Measurements from ENCODE around the gene TMEM40. TPM values are rescaled to one million over a fixed set of nuclear protein-coding genes. Genes with fewer than 3 reads are reported as not detected.

TMEM40 gene
- total and polyA plus RNA-seq, 2 donors: 2.3 to 7.0 TPM

DNA sequence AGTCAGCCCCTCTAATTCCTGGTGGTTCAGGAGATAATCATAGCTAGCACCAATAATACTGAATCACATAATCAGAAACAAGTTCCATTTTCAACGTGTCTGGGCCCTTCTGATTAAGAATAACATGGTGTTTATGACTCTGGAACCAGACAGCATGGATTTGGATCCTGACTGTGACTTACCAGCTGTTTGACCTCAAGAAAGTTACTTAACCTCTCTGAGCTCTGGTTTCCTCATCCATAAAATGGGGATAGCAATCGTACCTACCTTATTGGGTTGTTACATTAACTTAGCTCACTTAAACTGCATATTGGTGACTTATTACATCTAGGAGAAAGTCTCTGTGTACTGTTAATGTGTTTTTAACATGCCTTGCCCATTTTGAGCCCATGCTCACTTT is 10.7 kb upstream of the TMEM40 start:
- H3K27ac ChIP-seq (ENCODE audit: low read depth): no peak overlapping the region
- 78% methylated on average over 2 of the region's 2 CpGs for WGBS
- no peak for DNase-seq (ENCODE audit: extremely low spot score)
- H3K4me3 ChIP-seq (ENCODE audit: low read depth, low read length): no peak overlapping the region
- no peaks in the 10 kb centered on the region for H3K36me3 ChIP-seq (ENCODE audit: insufficient read depth)
- no peaks in the 10 kb centered on the region for H3K4me1 ChIP-seq (ENCODE audit: insufficient read depth)

DNA sequence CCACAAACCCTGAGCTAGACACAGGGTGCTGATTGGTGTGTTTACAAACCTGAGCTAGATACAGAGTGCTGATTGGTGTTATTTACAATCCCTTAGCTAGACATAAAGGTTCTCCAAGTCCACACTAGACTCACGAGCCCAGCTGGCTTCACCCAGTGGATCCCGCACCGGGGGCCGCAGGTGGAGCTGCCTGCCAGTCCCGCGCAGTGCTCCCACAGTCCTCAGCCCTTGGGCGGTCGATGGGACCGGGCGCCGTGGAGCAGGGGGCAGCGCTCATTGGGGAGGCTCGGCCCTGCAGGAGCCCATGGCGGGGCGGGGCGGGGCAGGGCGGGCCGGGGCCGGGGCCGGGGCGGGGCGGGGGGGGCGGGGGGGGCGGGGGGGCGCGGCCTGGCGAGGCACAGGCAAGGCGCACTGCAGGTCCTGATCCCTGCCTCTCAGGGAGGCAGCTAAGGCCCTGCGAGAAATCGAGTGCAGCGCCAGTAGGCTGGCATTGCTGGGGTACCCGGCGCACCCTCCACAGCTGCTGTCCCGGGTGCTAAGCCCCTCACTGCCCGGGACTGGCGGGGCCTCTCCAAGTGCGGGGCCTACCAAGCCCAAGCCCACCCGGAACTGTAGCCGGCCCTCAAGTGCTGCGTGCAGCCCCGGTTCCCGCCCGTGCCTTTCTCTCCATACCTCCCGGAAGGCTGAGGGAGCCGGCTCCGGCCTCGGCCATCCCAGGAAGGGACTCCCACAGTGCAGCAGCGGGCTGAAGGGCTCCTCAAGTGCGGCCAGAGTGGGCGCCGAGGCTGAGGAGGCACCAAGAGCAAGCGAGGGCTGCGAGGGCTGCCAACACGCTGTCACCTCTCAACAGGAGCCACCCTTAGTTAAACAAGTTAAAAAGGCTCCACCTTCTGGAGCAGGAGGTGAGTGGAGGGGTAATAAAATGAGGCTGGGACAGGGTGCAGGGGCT is 9.8 kb upstream of the TMEM40 start:
- WGBS: 84% methylated on average over 52 of the region's 54 CpGs
- no peak for DNase-seq (ENCODE audit: extremely low spot score)
- no peaks in the 10 kb centered on the region for H3K36me3 ChIP-seq (ENCODE audit: insufficient read depth)

DNA sequence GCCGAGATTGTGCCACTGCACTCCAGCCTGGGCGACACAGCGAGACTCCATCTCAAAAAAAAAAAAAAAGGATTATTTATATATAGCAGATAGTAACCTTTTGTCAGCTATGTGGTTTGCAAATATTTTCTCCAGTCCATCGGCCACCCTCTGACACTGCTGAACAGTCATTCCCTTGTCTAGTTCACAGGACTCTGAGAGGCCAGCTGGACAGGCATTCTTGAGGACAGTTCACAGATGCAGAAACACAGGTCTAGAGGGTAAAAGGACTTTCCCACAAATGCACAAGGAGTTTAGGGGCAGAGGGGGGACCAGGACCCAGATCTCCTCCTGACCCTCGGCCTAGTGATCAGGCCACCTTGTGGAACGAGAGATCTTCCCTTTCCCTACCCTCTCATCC is 7.5 kb upstream of the TMEM40 start:
- Histone ChIP-seq H3K4me1 (ENCODE audit: insufficient read depth) (no peaks in the 10 kb centered on the region), H3K4me3 (ENCODE audit: low read depth, low read length) (no peak overlapping the region), H3K27ac (ENCODE audit: low read depth) (no peak overlapping the region), H3K36me3 (ENCODE audit: insufficient read depth) (no peaks in the 10 kb centered on the region)
- no peak for DNase-seq (ENCODE audit: extremely low spot score)
- WGBS: 83% methylated on average over 6 of the region's 6 CpGs

More for the DNA sequence above, 9.8 kb upstream of the TMEM40 start:
- no peak overlapping the region for H3K27ac ChIP-seq (ENCODE audit: low read depth)
- H3K4me1 ChIP-seq (ENCODE audit: insufficient read depth): no peaks in the 10 kb centered on the region
- H3K4me3 ChIP-seq (ENCODE audit: low read depth, low read length): no peak overlapping the region

DNA sequence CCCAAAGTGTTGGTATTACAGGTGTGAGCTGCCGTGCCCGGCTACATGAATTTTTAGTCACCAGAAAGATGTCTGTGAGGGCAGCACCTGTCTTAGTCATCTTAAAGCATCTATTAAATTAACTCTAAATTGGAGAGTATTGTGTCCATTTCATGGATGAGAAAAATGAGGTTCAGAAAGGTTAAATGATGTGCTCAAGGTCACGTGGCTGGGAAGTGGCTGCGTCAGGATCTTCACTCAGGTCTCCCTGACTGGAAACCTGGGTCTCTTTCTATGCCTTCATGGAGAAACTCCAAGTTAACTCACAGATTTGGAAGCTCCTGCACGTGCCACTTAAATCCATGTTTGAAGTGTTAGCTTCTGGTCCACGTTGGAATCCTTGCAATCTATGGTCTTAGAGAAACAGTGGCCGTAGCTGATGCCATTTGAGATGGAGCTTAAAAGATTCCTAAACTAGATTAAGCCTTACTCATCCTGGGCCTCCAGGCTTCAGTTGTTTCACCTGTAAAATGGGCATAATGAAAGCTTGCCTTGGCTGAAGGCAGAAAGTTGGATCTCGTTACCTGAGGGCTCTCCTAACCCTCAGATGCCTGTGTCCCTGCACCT is 5.2 kb upstream of the TMEM40 start:
- no peaks in the 10 kb centered on the region for H3K4me1 ChIP-seq (ENCODE audit: insufficient read depth)
- no peak overlapping the region for H3K4me3 ChIP-seq (ENCODE audit: low read depth, low read length)
- 72% methylated on average over 8 of the region's 8 CpGs for WGBS
- DNase-seq (ENCODE audit: extremely low spot score): no peak
- H3K27ac ChIP-seq (ENCODE audit: low read depth): no peak overlapping the region
- H3K36me3 ChIP-seq (ENCODE audit: insufficient read depth): no peaks in the 10 kb centered on the region

DNA sequence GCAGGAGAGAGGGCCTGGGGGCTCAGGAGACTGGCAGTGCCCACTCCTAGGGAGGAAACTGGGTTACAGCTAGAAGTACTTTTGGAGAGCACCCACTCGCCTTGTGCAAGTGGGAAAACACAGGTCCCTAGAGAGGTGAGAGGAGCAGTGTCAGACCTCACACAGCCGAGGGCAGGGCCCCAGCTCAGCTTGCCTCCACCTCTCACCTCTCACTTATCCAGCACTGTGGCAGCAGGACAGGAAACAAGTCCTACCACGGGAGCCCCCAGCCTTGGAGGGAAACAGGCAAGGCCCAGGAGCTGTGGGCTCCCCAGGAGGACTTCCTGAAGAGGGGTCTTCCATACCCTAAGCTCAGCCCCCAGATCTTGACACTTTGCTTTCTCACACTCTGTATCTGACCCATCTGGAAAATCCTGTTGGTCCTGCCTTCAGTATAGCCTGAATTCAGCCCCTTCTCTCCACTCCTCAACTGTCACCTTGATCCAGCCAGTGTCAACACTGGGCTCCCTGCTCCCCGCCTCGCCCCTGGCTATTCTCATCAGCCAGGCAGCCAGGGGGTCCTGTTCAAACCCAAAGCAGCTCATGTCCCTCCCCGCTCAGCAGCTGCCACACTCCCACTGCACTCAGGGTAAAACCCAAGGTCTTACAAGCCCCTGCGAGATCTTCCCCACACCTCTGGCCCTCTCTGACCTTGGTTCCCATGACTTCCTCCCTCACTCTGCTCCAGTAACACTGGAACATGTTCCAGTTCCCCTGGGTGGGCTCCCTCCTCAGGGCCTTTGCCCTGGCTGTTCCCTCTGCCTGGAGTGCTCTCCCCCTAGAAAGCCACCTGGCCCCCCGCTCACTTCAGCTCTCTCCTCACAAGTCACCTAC is 870 bp upstream of the TMEM40 start:
- WGBS: 76% methylated on average over 8 of the region's 8 CpGs
- no peak overlapping the region for H3K4me3 ChIP-seq (ENCODE audit: low read depth, low read length)
- H3K27ac ChIP-seq (ENCODE audit: low read depth): peak overlapping the region; percentile 64
- DNase-seq (ENCODE audit: extremely low spot score): peak; percentile 55
- no peaks in the 10 kb centered on the region for H3K36me3 ChIP-seq (ENCODE audit: insufficient read depth)
- H3K4me1 ChIP-seq (ENCODE audit: insufficient read depth): no peaks in the 10 kb centered on the region

DNA sequence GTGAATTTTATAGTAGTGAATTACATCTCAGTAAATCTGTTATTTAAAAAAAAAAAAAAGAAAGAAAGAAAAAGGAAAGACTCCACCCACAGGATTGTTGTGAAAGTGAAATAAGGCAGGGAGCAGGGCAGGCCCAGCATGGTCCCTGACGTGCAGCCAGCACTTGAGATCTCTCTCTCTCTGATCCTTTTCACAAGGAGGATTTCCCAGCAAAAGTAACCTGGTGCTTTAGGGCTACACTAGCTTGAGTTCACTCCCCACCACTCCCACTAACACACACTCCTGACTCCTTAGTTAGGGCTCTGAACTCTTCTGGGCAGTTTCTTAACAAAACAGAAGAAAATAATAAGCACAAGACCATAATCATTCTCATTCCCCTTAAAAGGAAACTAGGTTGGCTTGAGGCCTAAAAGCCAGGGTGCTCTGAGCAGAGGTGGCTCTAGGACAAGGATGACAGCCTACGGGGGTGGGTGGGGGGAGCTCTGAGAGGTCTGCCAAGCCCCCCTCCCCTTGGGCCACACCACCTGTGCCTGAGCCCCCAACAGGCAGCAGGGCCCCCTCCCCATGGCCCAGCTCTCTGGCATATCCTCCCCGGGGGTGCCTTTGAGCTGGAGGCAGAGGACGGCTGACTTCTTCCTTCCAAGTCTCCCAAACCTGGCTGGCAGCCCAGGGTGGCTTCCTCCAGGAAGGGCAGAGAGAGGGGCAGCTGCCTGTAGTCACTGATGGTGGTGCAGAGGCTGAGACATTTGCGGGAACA is 856 bp downstream of the TMEM40 start:
- Histone ChIP-seq H3K36me3 (ENCODE audit: insufficient read depth) (no peaks in the 10 kb centered on the region), H3K4me3 (ENCODE audit: low read depth, low read length) (no peak overlapping the region), H3K27ac (ENCODE audit: low read depth) (peak overlapping the region; percentile 87), H3K4me1 (ENCODE audit: insufficient read depth) (no peaks in the 10 kb centered on the region)
- 20% methylated on average over 5 of the region's 5 CpGs for WGBS
- DNase-seq (ENCODE audit: extremely low spot score): no peak

DNA sequence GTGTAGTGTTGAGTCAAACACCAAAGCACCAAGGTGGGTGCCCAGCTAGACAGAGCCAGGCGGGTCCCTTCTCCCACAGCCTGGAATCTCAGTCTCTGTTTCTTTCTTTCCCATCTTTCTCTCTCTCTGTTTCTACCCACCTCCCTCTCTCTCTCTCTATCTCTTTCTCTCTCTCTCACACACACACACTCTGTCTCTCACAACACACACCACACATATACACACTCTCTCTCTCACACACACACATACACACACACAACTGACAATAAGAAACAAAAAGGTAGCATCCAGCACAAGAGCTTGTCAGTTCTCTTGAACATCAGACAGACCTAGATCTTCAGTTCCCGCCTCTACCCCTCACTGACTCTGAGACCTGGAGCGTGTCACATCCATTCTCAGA is 2.4 kb downstream of the TMEM40 start:
- 94% methylated on average over 3 of the region's 3 CpGs for WGBS
- Histone ChIP-seq H3K4me3 (ENCODE audit: low read depth, low read length) (no peak overlapping the region), H3K4me1 (ENCODE audit: insufficient read depth) (no peaks in the 10 kb centered on the region), H3K36me3 (ENCODE audit: insufficient read depth) (no peaks in the 10 kb centered on the region), H3K27ac (ENCODE audit: low read depth) (no peak overlapping the region)
- DNase-seq (ENCODE audit: extremely low spot score): no peak

DNA sequence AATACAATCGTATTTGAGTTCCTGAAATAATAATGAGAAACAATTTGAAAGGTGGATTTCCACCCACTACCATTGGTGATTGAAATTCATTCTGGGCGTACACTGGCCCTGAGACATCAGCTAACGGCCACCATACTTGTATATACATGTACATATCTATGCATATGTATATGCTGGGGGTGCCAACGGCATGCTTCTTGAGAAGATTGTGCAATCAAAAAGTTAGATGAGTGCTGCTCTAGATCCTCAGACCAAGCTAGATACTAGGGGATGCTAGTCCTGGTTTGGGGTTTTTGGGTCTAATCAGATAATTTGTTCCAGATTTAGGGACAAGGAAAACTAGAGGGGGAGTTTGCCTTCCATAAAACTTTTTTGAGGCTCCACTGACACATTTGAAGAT is 2.9 kb downstream of the TMEM40 start:
- Histone ChIP-seq H3K4me3 (ENCODE audit: low read depth, low read length) (no peak overlapping the region), H3K4me1 (ENCODE audit: insufficient read depth) (no peaks in the 10 kb centered on the region), H3K36me3 (ENCODE audit: insufficient read depth) (no peaks in the 10 kb centered on the region), H3K27ac (ENCODE audit: low read depth) (no peak overlapping the region)
- WGBS: 83% methylated on average over 4 of the region's 4 CpGs
- no peak for DNase-seq (ENCODE audit: extremely low spot score)

DNA sequence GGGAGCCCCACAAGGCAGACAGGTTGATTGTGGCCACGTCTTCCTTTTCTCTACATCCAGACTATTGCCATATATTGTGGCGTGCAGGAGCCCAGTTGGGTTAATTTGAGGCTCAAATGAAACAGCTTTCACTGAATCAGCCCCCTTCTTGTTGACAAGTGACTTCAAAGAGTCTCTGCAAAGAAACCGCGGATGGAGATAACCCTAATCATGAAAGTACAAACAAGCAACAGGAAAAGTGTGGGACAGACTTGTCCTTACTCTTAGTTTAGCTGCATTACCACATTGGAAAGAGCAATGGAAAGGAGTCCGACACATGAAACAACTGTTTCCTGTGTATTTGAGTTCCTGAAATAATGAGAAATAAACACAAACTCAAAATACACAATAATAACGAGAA is 3.3 kb downstream of the TMEM40 start:
- DNase-seq (ENCODE audit: extremely low spot score): no peak

DNA sequence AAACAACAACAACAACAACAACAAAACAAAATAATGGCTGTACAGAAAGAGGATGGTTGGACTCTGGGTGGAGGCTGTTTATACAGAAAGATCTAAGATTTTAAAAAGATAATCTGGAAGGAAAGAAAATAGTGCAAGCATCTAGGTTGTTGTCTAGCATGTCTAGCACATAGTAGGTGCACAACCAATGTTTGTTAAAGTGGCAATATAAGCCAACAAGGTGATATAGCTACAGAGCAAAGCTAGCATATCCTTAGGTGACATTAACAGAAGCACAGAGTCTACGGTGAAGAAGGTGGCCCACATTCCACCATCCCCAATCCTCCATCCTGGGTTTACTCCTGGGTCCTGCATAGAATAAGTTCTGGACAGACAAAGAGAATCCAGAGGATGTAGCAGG is 4.7 kb downstream of the TMEM40 start:
- Histone ChIP-seq H3K27ac (ENCODE audit: low read depth) (no peak overlapping the region), H3K4me3 (ENCODE audit: low read depth, low read length) (no peak overlapping the region), H3K4me1 (ENCODE audit: insufficient read depth) (no peaks in the 10 kb centered on the region), H3K36me3 (ENCODE audit: insufficient read depth) (no peaks in the 10 kb centered on the region)
- 92% methylated on average over 1 of the region's 1 CpG for WGBS
- DNase-seq (ENCODE audit: extremely low spot score): no peak

More for the DNA sequence above, 3.3 kb downstream of the TMEM40 start:
- Histone ChIP-seq H3K4me1 (ENCODE audit: insufficient read depth) (no peaks in the 10 kb centered on the region), H3K36me3 (ENCODE audit: insufficient read depth) (no peaks in the 10 kb centered on the region), H3K27ac (ENCODE audit: low read depth) (no peak overlapping the region), H3K4me3 (ENCODE audit: low read depth, low read length) (no peak overlapping the region)
- WGBS: 44% methylated on average over 6 of the region's 6 CpGs

DNA sequence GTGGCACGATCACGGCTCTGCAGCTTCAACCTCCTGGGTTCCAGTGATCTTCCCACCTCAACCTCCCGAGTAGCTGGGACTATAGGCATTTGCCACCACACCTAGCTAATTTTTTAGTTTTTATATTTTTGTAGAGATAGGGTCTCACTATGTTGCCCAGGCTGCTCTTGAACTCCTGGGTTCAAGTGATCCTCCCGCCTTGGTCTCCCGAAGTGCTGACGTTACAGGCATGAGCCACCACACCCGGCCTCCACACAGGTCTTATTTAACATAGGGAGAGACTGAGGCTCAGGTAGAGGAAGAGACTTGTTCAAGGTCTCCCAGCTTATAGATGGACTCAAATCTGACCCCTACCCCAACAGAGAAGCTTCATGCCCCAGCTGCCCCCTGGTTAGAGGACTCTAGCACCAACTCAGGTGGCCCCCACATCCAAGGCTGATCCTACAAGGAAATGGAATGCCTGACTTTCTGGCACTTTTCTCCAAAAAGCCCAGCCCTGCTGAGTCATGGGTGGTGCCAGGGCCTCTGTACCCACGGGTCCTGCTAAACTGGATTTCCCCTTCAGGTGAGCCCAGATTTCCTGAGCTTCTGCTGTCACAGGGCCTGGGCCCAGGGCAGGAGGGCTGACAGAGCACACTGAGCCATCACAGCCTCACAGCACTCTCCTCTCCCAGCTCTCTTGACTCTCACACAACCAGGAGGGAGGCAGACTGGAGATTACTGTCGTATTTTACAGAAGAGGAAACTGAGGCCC is 5.6 kb downstream of the TMEM40 start:
- Histone ChIP-seq H3K36me3 (ENCODE audit: insufficient read depth) (no peaks in the 10 kb centered on the region), H3K27ac (ENCODE audit: low read depth) (no peak overlapping the region), H3K4me3 (ENCODE audit: low read depth, low read length) (no peak overlapping the region), H3K4me1 (ENCODE audit: insufficient read depth) (no peaks in the 10 kb centered on the region)
- 85% methylated on average over 9 of the region's 9 CpGs for WGBS
- no peak for DNase-seq (ENCODE audit: extremely low spot score)

DNA sequence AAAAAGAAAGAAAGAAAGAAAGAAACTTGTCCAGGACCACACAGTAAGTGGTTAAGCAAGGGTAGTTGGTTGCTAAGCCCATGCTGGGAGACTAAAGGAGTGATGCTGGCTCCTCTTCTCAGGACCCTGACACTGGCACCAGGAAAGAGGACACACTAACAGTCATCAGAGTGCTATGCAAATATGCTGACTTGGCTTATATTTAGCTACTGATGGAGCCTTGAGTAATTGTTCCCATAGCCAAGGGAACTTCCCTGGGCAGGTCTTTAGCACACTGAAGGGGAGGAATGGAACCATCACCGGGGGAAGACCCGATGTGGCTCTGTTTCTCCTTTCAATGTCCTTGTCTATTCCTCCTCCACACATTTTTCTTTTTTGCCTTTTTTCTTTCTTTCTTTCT is 6.2 kb downstream of the TMEM40 start:
- Histone ChIP-seq H3K27ac (ENCODE audit: low read depth) (no peak overlapping the region), H3K36me3 (ENCODE audit: insufficient read depth) (no peaks in the 10 kb centered on the region), H3K4me3 (ENCODE audit: low read depth, low read length) (no peak overlapping the region), H3K4me1 (ENCODE audit: insufficient read depth) (no peaks in the 10 kb centered on the region)
- no peak for DNase-seq (ENCODE audit: extremely low spot score)
- 90% methylated on average over 2 of the region's 2 CpGs for WGBS

All from urinary bladder (tissue), 4 donors.